ENCODE measurements around the gene LSAMP. TPM values are rescaled to one million over a fixed set of nuclear protein-coding genes. Genes with fewer than 3 reads are reported as not detected.

Gene LSAMP
- total and polyA plus RNA-seq, 2 donors (not counting 1 experiment from before 2014, with no cell fraction given) = not detected

DNA sequence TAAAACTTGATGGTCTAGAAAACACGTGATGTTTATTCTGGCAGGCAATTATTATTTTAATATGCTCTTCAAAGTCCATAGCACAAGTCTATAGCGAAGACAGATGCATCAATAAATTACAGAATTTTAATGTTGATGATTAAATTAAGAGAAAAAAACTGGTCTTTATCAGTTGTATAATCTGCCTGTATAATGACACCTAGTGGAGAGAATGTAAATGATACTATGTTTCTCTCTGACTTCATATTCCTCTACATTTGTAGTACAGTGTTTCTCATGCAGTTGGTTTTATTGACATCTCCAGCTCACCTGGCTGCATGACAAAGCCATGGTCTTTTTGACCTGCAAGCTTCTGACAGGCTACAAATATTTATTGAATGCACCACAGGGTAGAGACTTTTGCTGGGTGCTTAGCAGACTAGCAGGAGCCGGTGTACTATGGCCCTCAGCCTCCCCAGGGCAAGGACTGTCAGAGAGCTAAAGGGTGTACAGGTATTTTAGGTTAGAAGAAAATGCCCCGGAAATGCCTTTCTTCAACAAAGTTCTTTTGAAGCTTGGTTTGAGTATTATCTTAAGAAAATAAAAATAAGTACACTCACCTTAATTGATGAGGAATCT, 532.1 kb downstream of the LSAMP start:
- 100% methylated on average over 1 of the region's 4 CpGs for WGBS (ENCODE audit: insufficient coverage)
- no peaks in the 10 kb centered on the region for H4K20me1 ChIP-seq (ENCODE audit: control insufficient read depth, insufficient read depth, low read length, poor library complexity, severe bottlenecking)
- H3K9me3 Mint-ChIP-seq (ENCODE audit: insufficient read depth) = no peaks in the 10 kb centered on the region

DNA sequence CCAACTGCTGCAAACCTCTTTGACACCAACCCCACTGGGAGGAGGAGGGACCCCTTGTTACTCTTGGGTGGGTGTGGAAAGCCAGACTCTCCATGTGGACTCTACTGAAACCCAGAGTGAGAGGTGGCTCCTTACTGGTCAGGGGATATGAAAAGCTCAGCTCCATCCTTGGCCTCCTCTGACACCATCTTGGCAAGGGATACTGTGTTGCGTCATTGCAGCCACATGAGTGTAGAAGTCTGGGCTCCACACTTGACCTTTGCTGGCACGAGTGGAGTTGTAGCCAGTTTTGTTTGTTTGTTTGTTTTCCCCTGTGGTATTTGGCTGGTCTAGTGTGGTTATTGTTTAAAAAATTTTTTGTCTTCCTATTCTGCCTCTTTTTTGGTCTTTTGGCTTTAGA, 532.9 kb downstream of the LSAMP start:
- intact Hi-C loops (cut with micrococcal nuclease) = no loop called here
- Histone ChIP-seq H3K27me3 (replicated peaks in 1 of 4; ENCODE audit: control extremely low read depth in 1 of 4, control insufficient read depth in 3 of 4, insufficient read depth in 4 of 4, low read length in 3 of 4) (no peaks in the 10 kb centered on the region), H3K27ac (ENCODE audit: low read length in 2 of 2) (no peak overlapping the region), H2AFZ (ENCODE audit: insufficient read depth, low read depth, low read length, poor library complexity, severe bottlenecking) (no peak overlapping the region), H3K4me1 (ENCODE audit: control insufficient read depth in 2 of 2, insufficient read depth in 2 of 2, low read length in 2 of 2) (no peaks in the 10 kb centered on the region), H3K9ac (ENCODE audit: low read length) (no peak overlapping the region), H3K36me3 (replicated peaks in 1 of 2; ENCODE audit: control extremely low read depth in 1 of 2, control insufficient read depth in 1 of 2, extremely low read depth in 1 of 2, insufficient read depth in 2 of 2, low read length in 1 of 2) (no peaks in the 10 kb centered on the region), H3K4me2 (replicated peaks; ENCODE audit: low read depth, low read length, poor library complexity, severe bottlenecking) (no peak overlapping the region), H3K9me3 (ENCODE audit: control extremely low read depth in 1 of 3, control insufficient read depth in 2 of 3, insufficient read depth in 1 of 3, low read length in 2 of 3) (no peaks in the 10 kb centered on the region), H3K79me2 (ENCODE audit: control insufficient read depth, insufficient read depth, low read length) (no peaks in the 10 kb centered on the region), H3K4me3 (ENCODE audit: control extremely low read depth in 1 of 5, extremely low read depth in 1 of 5, insufficient read depth in 1 of 5, low read depth in 2 of 5, low read length in 4 of 5) (no peak overlapping the region), H4K20me1 (ENCODE audit: control insufficient read depth, insufficient read depth, low read length, poor library complexity, severe bottlenecking) (no peaks in the 10 kb centered on the region)
- Mint-ChIP-seq H3K9me3 (ENCODE audit: insufficient read depth) (no peaks in the 10 kb centered on the region), H3K27me3 (peaks cover 5% of the 10 kb centered on the region), H3K4me3 (no peak overlapping the region), H3K27ac (no peak overlapping the region), H3K4me1 (no peaks in the 10 kb centered on the region)
- TF ChIP-seq EZH2 (IDR thresholded peaks at IDR 0.05; ENCODE audit: borderline replicate concordance, insufficient read depth, low read depth, low read length, poor library complexity, severe bottlenecking) = no peak
- TF ChIP-seq, protein P1, sequence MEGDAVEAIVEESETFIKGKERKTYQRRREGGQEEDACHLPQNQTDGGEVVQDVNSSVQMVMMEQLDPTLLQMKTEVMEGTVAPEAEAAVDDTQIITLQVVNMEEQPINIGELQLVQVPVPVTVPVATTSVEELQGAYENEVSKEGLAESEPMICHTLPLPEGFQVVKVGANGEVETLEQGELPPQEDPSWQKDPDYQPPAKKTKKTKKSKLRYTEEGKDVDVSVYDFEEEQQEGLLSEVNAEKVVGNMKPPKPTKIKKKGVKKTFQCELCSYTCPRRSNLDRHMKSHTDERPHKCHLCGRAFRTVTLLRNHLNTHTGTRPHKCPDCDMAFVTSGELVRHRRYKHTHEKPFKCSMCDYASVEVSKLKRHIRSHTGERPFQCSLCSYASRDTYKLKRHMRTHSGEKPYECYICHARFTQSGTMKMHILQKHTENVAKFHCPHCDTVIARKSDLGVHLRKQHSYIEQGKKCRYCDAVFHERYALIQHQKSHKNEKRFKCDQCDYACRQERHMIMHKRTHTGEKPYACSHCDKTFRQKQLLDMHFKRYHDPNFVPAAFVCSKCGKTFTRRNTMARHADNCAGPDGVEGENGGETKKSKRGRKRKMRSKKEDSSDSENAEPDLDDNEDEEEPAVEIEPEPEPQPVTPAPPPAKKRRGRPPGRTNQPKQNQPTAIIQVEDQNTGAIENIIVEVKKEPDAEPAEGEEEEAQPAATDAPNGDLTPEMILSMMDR (IDR thresholded peaks at IDR 0.05) = no peak
- ChIA-PET CTCF (no interaction called here), POLR2A (no interaction called here)
- ATAC-seq (ENCODE audit: low read depth) = no peak
- WGBS (ENCODE audit: insufficient coverage) = no CpG with 5 or more reads among the region's 2 CpGs
- DNase-seq = no peak

More for the DNA sequence above, 532.1 kb downstream of the LSAMP start:
- H3K27ac Mint-ChIP-seq = no peak overlapping the region
- no peak overlapping the region for H3K4me3 Mint-ChIP-seq
- Histone ChIP-seq H3K36me3 (replicated peaks in 1 of 2; ENCODE audit: control extremely low read depth in 1 of 2, control insufficient read depth in 1 of 2, extremely low read depth in 1 of 2, insufficient read depth in 2 of 2, low read length in 1 of 2) (no peaks in the 10 kb centered on the region), H3K4me2 (replicated peaks; ENCODE audit: low read depth, low read length, poor library complexity, severe bottlenecking) (no peak overlapping the region), H3K27ac (ENCODE audit: low read length in 2 of 2) (no peak overlapping the region), H3K4me3 (ENCODE audit: control extremely low read depth in 1 of 5, extremely low read depth in 1 of 5, insufficient read depth in 1 of 5, low read depth in 2 of 5, low read length in 4 of 5) (no peak overlapping the region), H3K79me2 (ENCODE audit: control insufficient read depth, insufficient read depth, low read length) (no peaks in the 10 kb centered on the region), H3K4me1 (ENCODE audit: control insufficient read depth in 2 of 2, insufficient read depth in 2 of 2, low read length in 2 of 2) (no peaks in the 10 kb centered on the region), H2AFZ (ENCODE audit: insufficient read depth, low read depth, low read length, poor library complexity, severe bottlenecking) (no peak overlapping the region), H3K27me3 (replicated peaks in 1 of 4; ENCODE audit: control extremely low read depth in 1 of 4, control insufficient read depth in 3 of 4, insufficient read depth in 4 of 4, low read length in 3 of 4) (no peaks in the 10 kb centered on the region), H3K9ac (ENCODE audit: low read length) (no peak overlapping the region), H3K9me3 (ENCODE audit: control extremely low read depth in 1 of 3, control insufficient read depth in 2 of 3, insufficient read depth in 1 of 3, low read length in 2 of 3) (no peaks in the 10 kb centered on the region)
- ChIA-PET POLR2A (no interaction called here), CTCF (no interaction called here)
- TF ChIP-seq, protein P1 (IDR thresholded peaks at IDR 0.05) = no peak
- TF ChIP-seq EZH2 (IDR thresholded peaks at IDR 0.05; ENCODE audit: borderline replicate concordance, insufficient read depth, low read depth, low read length, poor library complexity, severe bottlenecking) = no peak
- H3K27me3 Mint-ChIP-seq = peaks cover 5% of the 10 kb centered on the region
- no peak for ATAC-seq (ENCODE audit: low read depth)
- no peaks in the 10 kb centered on the region for H3K4me1 Mint-ChIP-seq
- no peak for DNase-seq
- intact Hi-C loops (cut with micrococcal nuclease) = no loop called here
